Activated B cell treated with CpG ODN at 0.5 μM for 24 hours (primary cell): ENCODE data around the gene MPP1. TPM values are rescaled to one million over a fixed set of nuclear protein-coding genes. Genes with fewer than 3 reads are reported as not detected.

ENCODE experiments used
- ATAC-seq: fragments of 200-7000 bp; cut with Tn5 transposase; one replicate; pipeline ENCODE4 v1.10.0; 2021; ENCODE audit warnings: low read depth, mild to moderate bottlenecking, moderate library complexity
- CTCF ChIA-PET: fragments of 350-600 bp; sonication (Branson Sonifier 250); formaldehyde crosslinking; loops from one replicate; lab custom pipeline; 2021; ENCODE audit warnings: antibody characterized with exemption; lab: Charles Lee
- POLR2A ChIA-PET: fragments of 350-600 bp; sonication (Branson Sonifier 250); formaldehyde crosslinking; loops from one replicate; lab custom pipeline; 2021; ENCODE audit warnings: antibody characterized with exemption; lab: Charles Lee
- DNase-seq: peaks from one replicate; pipeline ENCODE4 v3.0.0; 2022
- H3K27ac Mint-ChIP-seq: one replicate; pipeline ENCODE4 v1.8.0; 2020; ENCODE audit warnings: mixed read lengths
- H3K27me3 Mint-ChIP-seq: one replicate; pipeline ENCODE4 v1.8.0; 2021; ENCODE audit warnings: mixed read lengths
- H3K36me3 Mint-ChIP-seq: one replicate; pipeline ENCODE4 v1.8.0; 2021; ENCODE audit warnings: low read depth, mixed read lengths
- H3K4me1 Mint-ChIP-seq: one replicate; pipeline ENCODE4 v1.8.0; 2021; ENCODE audit warnings: mixed read lengths
- H3K4me3 Mint-ChIP-seq: one replicate; pipeline ENCODE4 v1.8.0; 2020; ENCODE audit warnings: mild to moderate bottlenecking, mixed read lengths
- H3K9me3 Mint-ChIP-seq: one replicate; pipeline ENCODE4 v1.8.0; 2020; ENCODE audit warnings: mixed read lengths
- CTCF ChIP-seq: fragments of 200-600 bp; IDR thresholded peaks from one replicate; pipeline ENCODE4 v1.8.0; 2022; ENCODE audit warnings: antibody characterized with exemption, mild to moderate bottlenecking
- intact Hi-C: fragments of 100-400 bp; cut with micrococcal nuclease; formaldehyde crosslinking; loops from one replicate; pipeline ENCODE4 v1.15.1; 2024
- total RNA-seq: library from RNA; stranded (reverse); gene quantifications from 2 replicates; pipeline ENCODE4 v1.2.3, GENCODE V29; 2022

The MPP1 gene
- total RNA-seq, 1 donor from 2014 or later: 7.2 TPM

- H3K9me3 Mint-ChIP-seq: no peaks in the 10 kb centered on the region
- no peak overlapping the region for H3K27ac Mint-ChIP-seq
- peaks cover 31% of the 10 kb centered on the region for H3K4me1 Mint-ChIP-seq
- ChIA-PET CTCF (interaction anchor here (0.9 to 3.1 kb wide), 3 partner anchors 10 to 20 kb away, joined by 3 to 12 read pairs (median 3); no protein-coding TSS in a partner anchor), POLR2A (interaction anchor here (0.9 kb wide), 1 partner anchor 20 kb away, joined by 5 read pairs; no protein-coding TSS in a partner anchor)
- DNase-seq (no peak), ATAC-seq (no peak)
- H3K36me3 Mint-ChIP-seq: peaks cover 5% of the 10 kb centered on the region
- no peak for TF ChIP-seq CTCF
- no peaks in the 10 kb centered on the region for H3K27me3 Mint-ChIP-seq
- intact Hi-C loops: no loop called here
- H3K4me3 Mint-ChIP-seq: no peak overlapping the region
Observed at GRCh38 chrX:154738011-154738738, 67.1 kb downstream of the MPP1 start.

- POLR2A ChIA-PET: no interaction called here
- no peak overlapping the region for H3K4me3 Mint-ChIP-seq
Observed at GRCh38 chrX:154737136-154737535, 68.1 kb downstream of the MPP1 start.

GRCh38 chrX:154735695-154736393 is 69.4 kb downstream of the MPP1 start:
- H3K36me3 Mint-ChIP-seq: peaks cover 2% of the 10 kb centered on the region
- DNase-seq (no peak), ATAC-seq (no peak)
- ChIA-PET CTCF (no interaction called here), POLR2A (no interaction called here)
- no peak overlapping the region for H3K4me3 Mint-ChIP-seq
- H3K27ac Mint-ChIP-seq: no peak overlapping the region
- no peak for TF ChIP-seq CTCF
- no peaks in the 10 kb centered on the region for H3K9me3 Mint-ChIP-seq
- no peaks in the 10 kb centered on the region for H3K27me3 Mint-ChIP-seq
- H3K4me1 Mint-ChIP-seq: peaks cover 51% of the 10 kb centered on the region
- intact Hi-C loops: no loop called here

More at GRCh38 chrX:154737136-154737535, 68.1 kb downstream of the MPP1 start:
- Mint-ChIP-seq H3K36me3 (peaks cover 2% of the 10 kb centered on the region), H3K27me3 (no peaks in the 10 kb centered on the region), H3K4me1 (peaks cover 40% of the 10 kb centered on the region), H3K27ac (no peak overlapping the region), H3K9me3 (no peaks in the 10 kb centered on the region)
- DNase-seq (no peak), ATAC-seq (no peak)
- TF ChIP-seq CTCF: no peak
- intact Hi-C loops: no loop called here
- CTCF ChIA-PET: interaction anchor here (1.3 to 3.1 kb wide), 2 partner anchors 11 to 19 kb away, joined by 3 to 12 read pairs; no protein-coding TSS in a partner anchor

GRCh38 chrX:154734061-154734781 is 71.1 kb downstream of the MPP1 start:
- ChIA-PET CTCF (no interaction called here), POLR2A (interaction anchor here (1.0 kb wide), 1 partner anchor 28 kb away, joined by 3 read pairs; the partner anchor contains the start of gene DKC1)
- Mint-ChIP-seq H3K4me1 (peaks cover 60% of the 10 kb centered on the region), H3K4me3 (peak overlapping the region; percentile 52), H3K27ac (peak overlapping the region; percentile 91), H3K9me3 (no peaks in the 10 kb centered on the region), H3K36me3 (peaks cover 2% of the 10 kb centered on the region), H3K27me3 (no peaks in the 10 kb centered on the region)
- intact Hi-C loops: loop anchor here (1.0 kb wide), 1 partner anchor 15 kb away; no protein-coding TSS in a partner anchor
- DNase-seq (no peak), ATAC-seq (peak; percentile 67)
- TF ChIP-seq CTCF: no peak
